ENCODE data around the gene COIL.

The COIL gene

DNA sequence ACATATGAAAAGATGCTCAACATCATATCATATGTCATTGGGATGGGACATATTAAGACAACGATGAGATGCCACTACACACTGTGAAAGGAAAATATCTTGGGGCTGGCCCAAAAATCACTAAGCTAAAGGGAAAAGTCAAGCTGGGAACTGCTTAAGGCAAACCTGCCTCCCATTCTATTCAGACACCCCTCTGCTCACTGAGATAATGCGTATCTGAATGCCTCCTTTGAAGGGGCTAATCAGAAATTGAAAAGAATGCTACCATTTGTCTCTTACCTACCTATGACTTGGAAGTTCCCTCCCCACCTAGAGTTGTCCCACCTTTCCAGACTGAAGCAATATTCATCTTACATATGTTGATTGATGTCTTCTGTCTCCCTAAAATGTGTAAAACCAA, 35.8 kb downstream of the COIL start:
- no peak overlapping the region for H3K4me3 ChIP-seq (ENCODE audit: insufficient read depth, low read depth, low read length)
- H3K4me1 ChIP-seq (ENCODE audit: control insufficient read depth, insufficient read depth, low read length), result no peaks in the 10 kb centered on the region
- H3K27me3 ChIP-seq (ENCODE audit: control insufficient read depth, insufficient read depth, low read length, poor library complexity, severe bottlenecking), result no peaks in the 10 kb centered on the region
- WGBS, 2 experiments, result 71 to 81% methylated on average over 2 of the region's 2 CpGs
- no peak overlapping the region for H3K27ac ChIP-seq (ENCODE audit: insufficient read depth, low read depth, low read length, poor library complexity, severe bottlenecking)
- peaks cover 10% of the 10 kb centered on the region for H3K9me3 ChIP-seq (ENCODE audit: control insufficient read depth, low read length)
- no peaks in the 10 kb centered on the region for H3K36me3 ChIP-seq (ENCODE audit: control insufficient read depth, insufficient read depth, low read length)

DNA sequence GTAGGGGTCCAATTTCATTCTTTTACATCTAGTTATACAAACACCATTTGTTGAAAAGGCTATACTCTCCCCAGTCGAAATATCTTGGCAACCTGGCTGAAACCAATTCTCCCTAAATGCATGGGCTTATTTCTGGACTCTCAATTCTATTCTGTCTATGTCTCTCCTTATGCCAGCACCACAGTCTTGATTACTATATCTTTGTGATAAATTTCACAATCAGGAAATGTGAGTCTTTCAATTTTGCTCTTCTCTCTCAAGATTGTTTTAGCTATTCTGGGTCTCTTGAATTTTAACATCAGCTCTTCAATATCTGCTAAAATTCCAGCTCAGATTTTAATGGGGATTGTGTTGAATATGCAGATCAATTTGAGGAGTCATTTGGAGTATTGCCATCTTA, 41.1 kb downstream of the COIL start:
- Histone ChIP-seq H3K36me3 (ENCODE audit: control insufficient read depth, insufficient read depth, low read length) (no peaks in the 10 kb centered on the region), H3K27ac (ENCODE audit: insufficient read depth, low read depth, low read length, poor library complexity, severe bottlenecking) (no peak overlapping the region), H3K4me3 (ENCODE audit: insufficient read depth, low read depth, low read length) (no peak overlapping the region), H3K9me3 (ENCODE audit: control insufficient read depth, low read length) (no peaks in the 10 kb centered on the region), H3K27me3 (ENCODE audit: control insufficient read depth, insufficient read depth, low read length, poor library complexity, severe bottlenecking) (peaks cover 13% of the 10 kb centered on the region), H3K4me1 (ENCODE audit: control insufficient read depth, insufficient read depth, low read length) (peaks cover 5% of the 10 kb centered on the region)
- 81 to 91% methylated on average over 1 of the region's 1 CpG for WGBS, 2 experiments

DNA sequence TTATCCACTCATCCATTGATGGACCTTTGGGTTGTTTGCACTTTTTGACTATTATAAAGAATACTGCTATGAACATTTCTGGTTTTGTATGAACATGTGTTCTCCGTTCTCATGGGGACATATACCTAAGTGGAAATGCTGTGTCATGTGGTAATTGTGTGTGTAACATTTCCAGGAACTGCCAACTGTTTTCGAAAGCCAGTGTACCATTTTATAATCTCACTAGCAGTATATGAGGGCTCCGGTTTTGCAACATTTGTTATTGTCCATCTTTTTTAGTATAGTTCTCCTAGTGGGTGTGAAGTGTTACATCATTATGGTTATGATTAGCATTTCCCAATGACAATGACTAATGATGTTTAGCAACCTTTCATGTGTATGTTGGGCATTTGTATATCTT, 41.9 kb downstream of the COIL start:
- Histone ChIP-seq H3K4me1 (ENCODE audit: control insufficient read depth, insufficient read depth, low read length) (peaks cover 6% of the 10 kb centered on the region), H3K27ac (ENCODE audit: insufficient read depth, low read depth, low read length, poor library complexity, severe bottlenecking) (no peak overlapping the region), H3K9me3 (ENCODE audit: control insufficient read depth, low read length) (no peaks in the 10 kb centered on the region), H3K4me3 (ENCODE audit: insufficient read depth, low read depth, low read length) (no peak overlapping the region), H3K36me3 (ENCODE audit: control insufficient read depth, insufficient read depth, low read length) (no peaks in the 10 kb centered on the region), H3K27me3 (ENCODE audit: control insufficient read depth, insufficient read depth, low read length, poor library complexity, severe bottlenecking) (peaks cover 21% of the 10 kb centered on the region)
- 94 to 100% methylated on average over 3 of the region's 3 CpGs for WGBS, 2 experiments

DNA sequence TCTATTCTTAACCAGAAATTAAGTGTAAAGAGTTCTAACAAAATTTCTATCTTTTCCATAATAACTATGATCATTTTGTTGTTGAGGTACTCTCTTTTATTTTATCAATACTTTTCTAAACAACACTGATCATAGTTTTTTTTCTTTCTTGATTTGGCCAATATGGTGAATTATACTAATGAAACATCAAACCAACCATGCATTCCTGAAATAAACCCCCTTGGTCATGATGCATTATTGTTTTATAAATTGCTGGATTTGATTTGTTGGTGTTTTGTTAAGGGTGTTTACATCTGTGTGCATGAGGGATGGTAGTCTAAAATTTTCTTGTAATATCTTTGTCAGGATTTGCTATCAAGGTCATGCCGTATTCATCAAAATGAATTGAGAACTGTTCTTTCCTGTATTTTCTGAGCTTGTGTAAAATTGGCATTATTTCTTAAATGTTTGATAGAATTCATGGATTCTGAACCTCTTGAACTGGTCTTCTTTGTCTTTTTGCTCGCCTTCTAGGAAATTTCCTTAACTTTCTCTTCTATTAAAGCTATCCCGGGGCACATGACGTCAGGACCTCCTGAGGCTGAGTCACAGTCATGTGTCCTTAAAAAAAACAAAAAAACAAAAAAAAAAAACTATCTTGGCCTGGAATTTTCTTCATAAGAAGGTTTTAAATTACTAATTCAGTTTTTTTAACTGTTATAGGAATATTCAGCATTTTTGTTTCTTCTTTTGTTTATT, 43.1 kb downstream of the COIL start:
- Histone ChIP-seq H3K9me3 (ENCODE audit: control insufficient read depth, low read length) (no peaks in the 10 kb centered on the region), H3K4me1 (ENCODE audit: control insufficient read depth, insufficient read depth, low read length) (peaks cover 6% of the 10 kb centered on the region), H3K27me3 (ENCODE audit: control insufficient read depth, insufficient read depth, low read length, poor library complexity, severe bottlenecking) (peaks cover 33% of the 10 kb centered on the region), H3K27ac (ENCODE audit: insufficient read depth, low read depth, low read length, poor library complexity, severe bottlenecking) (no peak overlapping the region), H3K4me3 (ENCODE audit: insufficient read depth, low read depth, low read length) (no peak overlapping the region), H3K36me3 (ENCODE audit: control insufficient read depth, insufficient read depth, low read length) (no peaks in the 10 kb centered on the region)
- 87% methylated on average over 4 of the region's 4 CpGs for WGBS, 2 experiments

DNA sequence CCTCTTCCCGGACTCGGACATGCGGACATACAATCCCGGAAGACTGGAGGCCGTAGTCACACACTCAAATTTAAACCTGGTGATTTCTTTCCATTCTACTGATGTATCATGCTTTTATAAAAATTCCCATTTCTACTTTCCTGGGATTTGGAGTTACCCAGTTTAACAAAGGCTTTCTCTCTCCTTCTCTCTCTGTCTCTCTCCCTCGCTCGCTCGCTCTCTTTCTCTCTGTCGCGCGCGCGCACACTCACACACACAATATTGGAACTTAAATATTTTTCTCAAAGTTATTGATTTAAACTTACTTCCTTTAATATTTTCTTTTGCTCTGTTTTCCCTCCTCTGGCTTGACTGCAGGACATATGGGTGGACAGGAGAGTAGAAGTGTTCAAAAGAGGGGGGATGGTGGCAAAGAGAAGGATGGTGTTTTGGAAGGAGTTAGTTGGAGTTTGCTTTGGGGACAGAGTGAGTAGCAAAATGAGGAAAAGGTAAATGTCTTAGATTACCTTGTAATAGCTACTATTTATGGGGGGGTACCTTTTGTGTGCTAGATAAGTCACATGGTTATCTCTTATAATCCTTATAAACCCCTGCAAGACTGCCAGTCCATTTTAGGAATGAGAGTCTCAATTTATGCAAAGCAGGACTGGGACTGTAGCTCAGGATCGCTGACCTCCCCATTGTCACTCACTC, 46.1 kb downstream of the COIL start:
- H3K4me3 ChIP-seq (ENCODE audit: insufficient read depth, low read depth, low read length), result peak overlapping the region; percentile 70
- H3K4me1 ChIP-seq (ENCODE audit: control insufficient read depth, insufficient read depth, low read length), result peaks cover 6% of the 10 kb centered on the region
- H3K27ac ChIP-seq (ENCODE audit: insufficient read depth, low read depth, low read length, poor library complexity, severe bottlenecking), result no peak overlapping the region
- no peaks in the 10 kb centered on the region for H3K9me3 ChIP-seq (ENCODE audit: control insufficient read depth, low read length)
- H3K27me3 ChIP-seq (ENCODE audit: control insufficient read depth, insufficient read depth, low read length, poor library complexity, severe bottlenecking), result peaks cover 38% of the 10 kb centered on the region
- no peaks in the 10 kb centered on the region for H3K36me3 ChIP-seq (ENCODE audit: control insufficient read depth, insufficient read depth, low read length)
- WGBS, 2 experiments, result 25 to 41% methylated on average over 14 of the region's 14 CpGs

DNA sequence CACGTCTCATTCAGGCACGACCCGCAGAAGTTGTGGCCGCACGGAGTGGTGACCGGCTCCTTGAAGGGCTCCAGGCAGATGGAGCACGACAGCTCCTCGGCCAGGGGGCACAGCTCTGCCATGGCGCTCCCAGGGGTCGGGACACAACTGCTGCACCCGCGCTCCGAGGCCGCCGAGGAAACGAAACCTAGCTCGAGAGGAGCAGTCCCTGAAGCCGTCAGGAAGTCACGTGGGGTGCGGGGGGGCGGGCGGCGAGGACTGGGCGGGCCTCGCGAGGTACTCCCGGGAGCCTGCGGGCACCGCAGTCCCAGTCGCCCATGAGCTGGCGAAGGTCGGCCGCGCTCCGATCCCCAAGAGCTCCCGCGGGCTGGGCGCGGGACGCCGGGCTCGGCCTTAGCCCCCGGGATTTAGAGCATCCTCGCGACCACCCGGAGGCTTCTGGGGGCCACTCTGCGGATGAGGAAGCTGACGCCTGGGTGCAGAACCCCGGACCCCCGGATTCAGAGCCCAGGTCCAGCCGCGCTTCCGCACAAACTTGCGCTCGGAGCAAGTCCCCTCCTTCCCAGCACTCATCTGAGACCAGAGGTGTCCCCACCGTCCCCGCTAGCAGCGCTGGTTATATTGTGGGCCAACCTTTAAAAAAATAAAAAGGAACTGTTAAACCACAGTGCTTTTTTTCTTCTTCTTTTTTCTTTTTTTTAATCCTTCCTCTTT, 46.8 kb downstream of the COIL start, which contains the start of gene TRIM25:
Gene TRIM25 (minus strand): TSS at position 183 of the 714 bp plus-strand sequence. CDS start 61 bp downstream, at position 122.
- H3K9me3 ChIP-seq (ENCODE audit: control insufficient read depth, low read length), result no peaks in the 10 kb centered on the region
- peaks cover 6% of the 10 kb centered on the region for H3K4me1 ChIP-seq (ENCODE audit: control insufficient read depth, insufficient read depth, low read length)
- no peak within 1 kb of the TSS for H3K27ac ChIP-seq (ENCODE audit: insufficient read depth, low read depth, low read length, poor library complexity, severe bottlenecking)
- no peaks in the 10 kb centered on the region for H3K36me3 ChIP-seq (ENCODE audit: control insufficient read depth, insufficient read depth, low read length)
- peak within 1 kb of the TSS; percentile 70 for H3K4me3 ChIP-seq (ENCODE audit: insufficient read depth, low read depth, low read length)
- 0 to 1% methylated on average over 58 of the region's 58 CpGs for WGBS, 2 experiments
- H3K27me3 ChIP-seq (ENCODE audit: control insufficient read depth, insufficient read depth, low read length, poor library complexity, severe bottlenecking), result peaks cover 38% of the 10 kb centered on the region

DNA sequence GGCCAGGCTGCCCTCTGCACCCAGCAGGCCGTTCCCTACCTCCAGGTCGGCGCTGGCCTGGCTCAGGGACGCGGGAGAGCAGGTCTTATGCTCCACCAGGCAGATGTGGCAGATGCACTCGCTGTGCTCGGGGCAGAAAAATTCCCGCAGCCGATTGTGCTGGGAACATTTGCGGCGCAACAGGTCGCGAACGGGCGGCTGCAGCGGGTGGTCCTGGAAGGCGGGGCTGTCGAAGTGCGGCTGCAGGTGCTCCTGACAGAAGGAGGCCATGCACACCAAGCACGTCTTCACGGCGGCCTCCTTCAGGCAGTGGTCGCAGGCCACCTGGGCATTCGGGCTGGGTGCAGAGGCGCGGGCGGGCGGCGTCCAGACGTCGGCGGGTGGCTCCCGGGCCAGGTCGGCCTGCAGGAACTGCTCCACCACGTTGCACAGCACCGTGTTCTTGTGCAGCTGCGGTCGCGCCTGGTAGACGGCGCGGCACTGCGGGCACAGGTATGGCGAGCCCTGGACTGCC, 47.4 kb downstream of the COIL start:
- 3 to 4% methylated on average over 44 of the region's 44 CpGs for WGBS, 2 experiments

DNA sequence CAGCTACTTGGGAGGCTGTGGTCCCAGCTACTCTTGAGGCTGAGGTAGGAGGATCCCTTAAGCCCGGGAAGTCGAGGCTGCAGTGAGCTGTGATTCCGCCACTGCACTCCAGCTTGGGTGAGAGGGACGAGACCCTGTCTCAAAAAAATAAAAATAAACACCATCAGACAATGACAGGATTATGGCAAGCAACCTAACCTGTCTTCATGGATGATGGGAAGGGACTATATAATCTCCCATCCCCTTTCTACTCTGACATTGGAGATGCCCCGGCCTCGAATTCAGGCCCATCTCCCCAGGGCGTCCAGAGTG, 47.9 kb downstream of the COIL start:
- Histone ChIP-seq H3K4me3 (ENCODE audit: insufficient read depth, low read depth, low read length) (peak overlapping the region; percentile 70), H3K27ac (ENCODE audit: insufficient read depth, low read depth, low read length, poor library complexity, severe bottlenecking) (no peak overlapping the region), H3K36me3 (ENCODE audit: control insufficient read depth, insufficient read depth, low read length) (no peaks in the 10 kb centered on the region), H3K9me3 (ENCODE audit: control insufficient read depth, low read length) (no peaks in the 10 kb centered on the region), H3K4me1 (ENCODE audit: control insufficient read depth, insufficient read depth, low read length) (peaks cover 6% of the 10 kb centered on the region), H3K27me3 (ENCODE audit: control insufficient read depth, insufficient read depth, low read length, poor library complexity, severe bottlenecking) (peaks cover 38% of the 10 kb centered on the region)
- 71 to 73% methylated on average over 7 of the region's 7 CpGs for WGBS, 2 experiments

More for the DNA sequence above, 47.4 kb downstream of the COIL start:
- peak overlapping the region; percentile 70 for H3K4me3 ChIP-seq (ENCODE audit: insufficient read depth, low read depth, low read length)
- H3K27ac ChIP-seq (ENCODE audit: insufficient read depth, low read depth, low read length, poor library complexity, severe bottlenecking), result no peak overlapping the region
- H3K9me3 ChIP-seq (ENCODE audit: control insufficient read depth, low read length), result no peaks in the 10 kb centered on the region
- peaks cover 38% of the 10 kb centered on the region for H3K27me3 ChIP-seq (ENCODE audit: control insufficient read depth, insufficient read depth, low read length, poor library complexity, severe bottlenecking)
- peaks cover 6% of the 10 kb centered on the region for H3K4me1 ChIP-seq (ENCODE audit: control insufficient read depth, insufficient read depth, low read length)
- H3K36me3 ChIP-seq (ENCODE audit: control insufficient read depth, insufficient read depth, low read length), result no peaks in the 10 kb centered on the region

DNA sequence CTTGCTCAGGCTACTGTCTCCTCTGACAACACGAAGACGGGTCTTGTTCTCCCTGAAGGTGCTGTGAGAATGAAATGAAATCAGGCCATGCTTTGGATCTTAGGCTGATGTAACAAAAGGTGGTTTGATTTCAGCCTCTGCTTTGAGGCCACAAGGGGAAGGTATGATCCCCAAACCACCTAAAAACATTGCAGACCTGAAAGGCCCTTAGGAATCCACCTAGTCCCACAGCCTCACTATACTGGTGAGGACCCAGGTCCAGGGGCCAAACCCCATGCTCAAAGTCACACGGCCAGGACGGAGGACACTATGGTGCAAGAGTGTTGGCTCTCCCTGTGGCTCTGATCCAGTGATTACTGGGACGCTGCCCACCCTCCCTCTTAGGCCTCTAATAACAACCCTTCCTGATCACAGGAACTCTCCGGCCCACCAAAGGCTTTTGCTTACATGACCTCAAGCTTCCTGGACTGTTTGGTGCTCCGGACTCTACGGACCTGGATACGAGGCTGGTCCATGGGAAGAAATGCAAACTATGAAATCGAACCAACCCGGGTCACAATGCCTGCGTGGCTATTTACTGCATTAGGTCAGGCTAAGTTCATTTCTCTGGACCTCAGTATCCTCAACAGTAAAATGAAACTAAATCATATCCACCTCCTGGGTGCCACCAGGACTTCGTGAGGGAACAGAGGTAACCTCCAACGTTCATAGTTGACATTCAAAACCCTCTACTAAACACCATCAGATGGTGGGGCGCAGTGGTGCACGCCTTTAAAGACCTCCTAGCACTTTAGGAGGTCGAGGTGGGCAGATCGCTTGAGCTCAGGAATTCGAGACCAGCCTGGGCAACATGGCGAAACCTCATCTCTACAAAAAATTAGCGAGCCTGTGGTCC, 48.5 kb downstream of the COIL start:
- H3K36me3 ChIP-seq (ENCODE audit: control insufficient read depth, insufficient read depth, low read length), result no peaks in the 10 kb centered on the region
- peaks cover 6% of the 10 kb centered on the region for H3K4me1 ChIP-seq (ENCODE audit: control insufficient read depth, insufficient read depth, low read length)
- H3K9me3 ChIP-seq (ENCODE audit: control insufficient read depth, low read length), result no peaks in the 10 kb centered on the region
- H3K27me3 ChIP-seq (ENCODE audit: control insufficient read depth, insufficient read depth, low read length, poor library complexity, severe bottlenecking), result peaks cover 38% of the 10 kb centered on the region
- H3K4me3 ChIP-seq (ENCODE audit: insufficient read depth, low read depth, low read length), result no peak overlapping the region
- H3K27ac ChIP-seq (ENCODE audit: insufficient read depth, low read depth, low read length, poor library complexity, severe bottlenecking), result no peak overlapping the region
- 93 to 94% methylated on average over 21 of the region's 21 CpGs for WGBS, 2 experiments
